GM12865 (cell line): ENCODE data around the gene GALNT6.

Experiments
- DNase-seq: peaks from one replicate; pipeline ENCODE4 v3.0.0; 2010; ENCODE audit warnings: low read depth
- H3K4me3 ChIP-seq: 2 replicates; pipeline ENCODE4 v1.5.1; 2011; ENCODE audit warnings: mild to moderate bottlenecking, low read depth, low read length, control low read depth
- CTCF ChIP-seq: IDR thresholded peaks from 2 replicates; pipeline ENCODE4 v1.5.1; 2011; ENCODE audit warnings: low read length, control low read depth, low read depth, inconsistent platforms; ENCODE audit not compliant: insufficient read depth; ENCODE audit errors: missing control alignments

Gene GALNT6

GRCh38 chr12:51360315-51360714 is 30.9 kb downstream of the GALNT6 start:
- H3K4me3 ChIP-seq: no peak overlapping the region
- DNase-seq: no peak
- no peak for TF ChIP-seq CTCF

GRCh38 chr12:51359851-51360250 is 31.4 kb downstream of the GALNT6 start:
- H3K4me3 ChIP-seq: no peak overlapping the region
- no peak for TF ChIP-seq CTCF
- no peak for DNase-seq

GRCh38 chr12:51358496-51358895 is 32.7 kb downstream of the GALNT6 start:
- no peak for DNase-seq
- TF ChIP-seq CTCF: no peak
- no peak overlapping the region for H3K4me3 ChIP-seq

- TF ChIP-seq CTCF: no peak
- H3K4me3 ChIP-seq: no peak overlapping the region
- DNase-seq: peak; percentile 71
Observed at GRCh38 chr12:51357374-51358047, 33.7 kb downstream of the GALNT6 start.

- no peak overlapping the region for H3K4me3 ChIP-seq
- peak; percentile 54 for TF ChIP-seq CTCF
- DNase-seq: peak; percentile 45
Observed at GRCh38 chr12:51351913-51352532, 39.2 kb downstream of the GALNT6 start.

GRCh38 chr12:51349026-51349425 is 42.2 kb downstream of the GALNT6 start:
- H3K4me3 ChIP-seq: no peak overlapping the region
- no peak for TF ChIP-seq CTCF
- no peak for DNase-seq

- no peak overlapping the region for H3K4me3 ChIP-seq
- no peak for TF ChIP-seq CTCF
- DNase-seq: no peak
Observed at GRCh38 chr12:51348116-51348515, 43.1 kb downstream of the GALNT6 start.
